ENCODE results near the gene MCM9.

The MCM9 gene

GRCh38 chr6:118905084-118905483, 29.9 kb downstream of the MCM9 start:
- H3K79me2 ChIP-seq (ENCODE audit: control insufficient read depth, low read length), result peaks cover 56% of the 10 kb centered on the region
- peaks cover 4% of the 10 kb centered on the region for H3K4me1 ChIP-seq (ENCODE audit: control insufficient read depth, low read length)
- 0 out of 2 replicates have a peak, but pooled peaks cover 5% of the 10 kb centered on the region for H4K20me1 ChIP-seq (ENCODE audit: control insufficient read depth, insufficient read depth, low read depth, low read length)
- peaks cover 96% of the 10 kb centered on the region for H3K36me3 ChIP-seq (ENCODE audit: control insufficient read depth, low read length)
- H3K9me3 ChIP-seq (ENCODE audit: control insufficient read depth, insufficient read depth, low read length), result no peaks in the 10 kb centered on the region
- no peak overlapping the region for H3K4me2 ChIP-seq (ENCODE audit: low read length)
- H3K4me3 ChIP-seq (ENCODE audit: low read length), result no peak overlapping the region
- TF ChIP-seq CTCF (IDR thresholded peaks at IDR 0.05; ENCODE audit: low read depth, low read length, poor library complexity, severe bottlenecking) (no peak), EZH2phosphoT487 (IDR thresholded peaks at IDR 0.05; ENCODE audit: borderline replicate concordance, low read length) (no peak)
- H3K27ac ChIP-seq (ENCODE audit: low read depth, low read length), result no peak overlapping the region
- 0 out of 2 replicates have a peak, but pooled peaks cover 4% of the 10 kb centered on the region for H3F3A ChIP-seq (ENCODE audit: control insufficient read depth, insufficient read depth)
- H3K27me3 ChIP-seq (ENCODE audit: control insufficient read depth, low read length), result no peaks in the 10 kb centered on the region
- H3K9me2 ChIP-seq (replicated peaks; ENCODE audit: control insufficient read depth, low read length), result no peaks in the 10 kb centered on the region

DNA sequence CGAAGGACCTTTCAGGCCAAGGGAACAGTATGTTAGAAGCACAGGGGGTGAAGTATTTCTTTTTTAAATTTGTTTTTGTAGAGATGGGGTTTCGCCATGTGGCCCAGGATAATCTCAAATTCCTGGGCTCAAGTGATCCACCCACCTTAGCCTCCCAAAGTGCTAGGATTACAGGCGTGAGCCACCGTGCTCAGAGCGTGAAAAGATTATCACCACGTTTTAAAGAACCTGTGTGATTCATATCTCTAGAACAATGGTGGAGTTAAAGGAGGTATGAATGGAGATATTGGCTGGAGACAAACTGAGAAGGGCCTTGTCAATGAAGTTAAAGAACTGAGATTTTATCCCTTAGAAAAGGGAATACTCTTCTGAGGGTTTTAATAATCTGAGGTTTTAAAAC, 31.3 kb downstream of the MCM9 start:
- Histone ChIP-seq H3K4me3 (ENCODE audit: low read length) (no peak overlapping the region), H3K9me3 (ENCODE audit: control insufficient read depth, insufficient read depth, low read length) (no peaks in the 10 kb centered on the region), H3K4me1 (ENCODE audit: control insufficient read depth, low read length) (peaks cover 17% of the 10 kb centered on the region), H3K79me2 (ENCODE audit: control insufficient read depth, low read length) (peaks cover 70% of the 10 kb centered on the region), H3K4me2 (ENCODE audit: low read length) (no peak overlapping the region), H3F3A (ENCODE audit: control insufficient read depth, insufficient read depth) (0 out of 2 replicates have a peak, but pooled peaks cover 4% of the 10 kb centered on the region), H3K27me3 (ENCODE audit: control insufficient read depth, low read length) (no peaks in the 10 kb centered on the region), H3K36me3 (ENCODE audit: control insufficient read depth, low read length) (peaks cover 99% of the 10 kb centered on the region), H4K20me1 (ENCODE audit: control insufficient read depth, insufficient read depth, low read depth, low read length) (0 out of 2 replicates have a peak, but pooled peaks cover 5% of the 10 kb centered on the region), H3K27ac (ENCODE audit: low read depth, low read length) (no peak overlapping the region), H3K9me2 (replicated peaks; ENCODE audit: control insufficient read depth, low read length) (no peaks in the 10 kb centered on the region)
- TF ChIP-seq CTCF (IDR thresholded peaks at IDR 0.05; ENCODE audit: low read depth, low read length, poor library complexity, severe bottlenecking), result no peak
- no peak for TF ChIP-seq EZH2phosphoT487 (IDR thresholded peaks at IDR 0.05; ENCODE audit: borderline replicate concordance, low read length)

- no peaks in the 10 kb centered on the region for H3F3A ChIP-seq (ENCODE audit: control insufficient read depth, insufficient read depth)
- peaks cover 75% of the 10 kb centered on the region for H3K79me2 ChIP-seq (ENCODE audit: control insufficient read depth, low read length)
- no peak overlapping the region for H3K27ac ChIP-seq (ENCODE audit: low read depth, low read length)
- TF ChIP-seq EZH2phosphoT487 (IDR thresholded peaks at IDR 0.05; ENCODE audit: borderline replicate concordance, low read length), result no peak
- no peak for TF ChIP-seq CTCF (IDR thresholded peaks at IDR 0.05; ENCODE audit: low read depth, low read length, poor library complexity, severe bottlenecking)
- H3K4me2 ChIP-seq (ENCODE audit: low read length), result no peak overlapping the region
- H3K36me3 ChIP-seq (ENCODE audit: control insufficient read depth, low read length), result peaks cover 96% of the 10 kb centered on the region
- H4K20me1 ChIP-seq (ENCODE audit: control insufficient read depth, insufficient read depth, low read depth, low read length), result 0 out of 2 replicates have a peak, but pooled peaks cover 5% of the 10 kb centered on the region
- no peaks in the 10 kb centered on the region for H3K9me3 ChIP-seq (ENCODE audit: control insufficient read depth, insufficient read depth, low read length)
- no peaks in the 10 kb centered on the region for H3K27me3 ChIP-seq (ENCODE audit: control insufficient read depth, low read length)
- H3K4me1 ChIP-seq (ENCODE audit: control insufficient read depth, low read length), result peaks cover 19% of the 10 kb centered on the region
- H3K9me2 ChIP-seq (replicated peaks; ENCODE audit: control insufficient read depth, low read length), result no peaks in the 10 kb centered on the region
- H3K4me3 ChIP-seq (ENCODE audit: low read length), result no peak overlapping the region
These were observed 31.8 kb downstream of the MCM9 start for GRCh38 chr6:118903138-118903537.
